K562 (cell line): ENCODE measurements around the gene COL4A1. TPM values are rescaled to one million over a fixed set of nuclear protein-coding genes. Genes with fewer than 3 reads are reported as not detected.

ENCODE experiments used
- ATAC-seq: fragments of 200-7000 bp; cut with Tn5 transposase; 3 replicates; pipeline ENCODE4 v1.9.1; 2020; ENCODE audit warnings: moderate library complexity
- BruUV-seq: library from RNA; stranded (reverse); fragments of 400-500 nt; replicated peaks from 2 replicates; lab custom pipeline; 2021; lab: Mats Ljungman, UMichigan
- CTCF ChIA-PET: fragments of 300-600 bp; formaldehyde crosslinking; extraction: SDS; loops from one replicate; lab custom pipeline; 2021; ENCODE audit warnings: low intra/inter-chr PET ratio; lab: Yijun Ruan, JAX
- POLR2A ChIA-PET: fragments of 300-600, 350-650 bp; sonication (Branson Sonifier 250); formaldehyde crosslinking; extraction: SDS; loops from one replicate; lab custom pipeline; 2021; ENCODE audit warnings: antibody characterized with exemption, inconsistent platforms; lab: Yijun Ruan, JAX
- DNase-seq, 4 experiments: peaks; one replicate each; pipeline versions ENCODE4 v3.0.0 to v3.0.0-alpha.2; 2011 to 2018; ENCODE audit warnings: low spot score in 3 of 4, mixed read lengths in 3 of 4; ENCODE audit errors: extremely low read depth in 1 of 4
- FAIRE-seq: peaks from 2 replicates; lab custom pipeline; 2011; peaks lifted over from hg19 to GRCh38; lab: Jason Lieb, UNC
- H2AFZ ChIP-seq: 2 replicates; pipeline ENCODE4 v1.6.0; 2011; ENCODE audit warnings: low read depth, low read length, control low read depth, inconsistent platforms
- H3K27ac ChIP-seq: fragments of 200-600 bp; 3 replicates; pipeline ENCODE4 v1.8.0; 2011; ENCODE audit warnings: low read depth, mild to moderate bottlenecking, control low read depth, inconsistent platforms, low read length, moderate library complexity, mixed read lengths; ENCODE audit errors: extremely low read depth
- H3K27me3 ChIP-seq, 2 experiments: fragments of 300-600 bp in 1 of 2; 2 replicates in 1 of 2; 3 replicates in 1 of 2; pipeline versions ENCODE4 v1.6.0 to v1.8.0; 2011; ENCODE audit warnings: inconsistent platforms in 2 of 2, low read length in 2 of 2, mild to moderate bottlenecking in 1 of 2, mixed read lengths in 1 of 2, moderate library complexity in 1 of 2; ENCODE audit not compliant: control insufficient read depth in 2 of 2, insufficient read depth in 2 of 2
- H3K36me3 ChIP-seq: fragments of 300-600 bp; 3 replicates; pipeline ENCODE4 v1.8.0; 2011; ENCODE audit warnings: mild to moderate bottlenecking, low read length, inconsistent platforms; ENCODE audit not compliant: control insufficient read depth, insufficient read depth
- H3K4me1 ChIP-seq, 2 experiments: fragments of 200-600 bp in 1 of 2; replicated peaks in 1 of 2; 2 replicates in 1 of 2; 3 replicates in 1 of 2; pipeline versions ENCODE4 v1.5.1 to v1.8.0; 2011; ENCODE audit warnings: inconsistent platforms in 2 of 2, low read length in 2 of 2, mild to moderate bottlenecking in 1 of 2, mixed read lengths in 1 of 2, moderate library complexity in 1 of 2; ENCODE audit not compliant: control insufficient read depth in 2 of 2, insufficient read depth in 2 of 2
- H3K4me2 ChIP-seq: 2 replicates; pipeline ENCODE4 v1.6.1; 2011; ENCODE audit warnings: low read length, control low read depth, inconsistent platforms, mixed read lengths; ENCODE audit not compliant: insufficient read depth
- H3K4me3 ChIP-seq: fragments of 200-600 bp; sonication (generic), shearing (Covaris generic); 2 replicates; pipeline ENCODE4 v1.5.1; 2016; ENCODE audit warnings: control low read depth, inconsistent platforms
- H3K79me2 ChIP-seq: fragments of 200-600 bp; 3 replicates; pipeline ENCODE4 v1.8.0; 2011; ENCODE audit warnings: low read length, inconsistent platforms; ENCODE audit not compliant: control insufficient read depth, insufficient read depth
- H3K9ac ChIP-seq, 2 experiments: 2 replicates each; pipeline versions ENCODE4 v1.6.0 to v1.6.1; 2011; ENCODE audit warnings: low read depth in 2 of 2, low read length in 2 of 2, control low read depth in 1 of 2, inconsistent platforms in 1 of 2, mild to moderate bottlenecking in 1 of 2, mixed read lengths in 1 of 2; ENCODE audit not compliant: insufficient read depth in 1 of 2
- H3K9me1 ChIP-seq: one replicate; pipeline ENCODE4 v1.6.0; 2011; ENCODE audit warnings: inconsistent platforms, mild to moderate bottlenecking, low read length, moderate library complexity; ENCODE audit not compliant: control insufficient read depth, insufficient read depth
- H3K9me3 ChIP-seq: replicated peaks from 2 replicates; pipeline ENCODE4 v1.5.1; 2011; ENCODE audit warnings: low read depth, low read length, inconsistent platforms; ENCODE audit not compliant: control insufficient read depth, insufficient read depth
- H4K20me1 ChIP-seq: replicated peaks from 2 replicates; pipeline ENCODE4 v1.6.1; 2011; ENCODE audit warnings: low read length, inconsistent platforms, mixed read lengths; ENCODE audit not compliant: control insufficient read depth, insufficient read depth
- HDAC8 ChIP-seq: fragments of 450-650 bp; IDR thresholded peaks from 2 replicates; pipeline ENCODE4 v1.6.1; 2016; ENCODE audit warnings: mild to moderate bottlenecking, missing genetic modification characterization, moderate library complexity, missing compliant biosample characterization
- KLF13 ChIP-seq: fragments of 450-650 bp; IDR thresholded peaks from 2 replicates; pipeline ENCODE4 v1.6.1; 2016; ENCODE audit warnings: missing genetic modification characterization, low read depth, mild to moderate bottlenecking, missing compliant biosample characterization, moderate library complexity, borderline replicate concordance
- MCM5 ChIP-seq: fragments of 450-650 bp; IDR thresholded peaks from 2 replicates; pipeline ENCODE4 v1.6.1; 2016; ENCODE audit warnings: low read depth
- PHB ChIP-seq: fragments of 250-450 bp; sonication (Bioruptor Pico); IDR thresholded peaks from 2 replicates; pipeline ENCODE4 v1.5.0; 2021
- POLR3G ChIP-seq: IDR thresholded peaks from 2 replicates; pipeline ENCODE4 v1.6.1; 2011; ENCODE audit not compliant: insufficient read length, insufficient replicate concordance; ENCODE audit errors: extremely low read depth
- PPARD ChIP-seq: fragments of 250-450 bp; sonication (Bioruptor Pico); IDR thresholded peaks from 2 replicates; pipeline ENCODE4 v1.8.0; 2022; ENCODE audit warnings: inconsistent platforms, mild to moderate bottlenecking, moderate library complexity
- THAP12 ChIP-seq: fragments of 250-450 bp; sonication (Bioruptor Pico); IDR thresholded peaks from 2 replicates; pipeline ENCODE4 v1.9.0; 2021; ENCODE audit warnings: mild to moderate bottlenecking, inconsistent platforms
- ZNF143 ChIP-seq: sonication (generic); formaldehyde crosslinking; IDR thresholded peaks from 2 replicates; pipeline ENCODE4 v1.9.0; 2022; ENCODE audit warnings: mild to moderate bottlenecking, missing genetic modification reagents
- WGBS: fragments of 100-300 bp; shearing (Covaris generic); methylation state at CpG from one replicate; pipeline ENCODE4 v1.1.6; 2016; ENCODE audit warnings: low coverage, mixed read lengths; ENCODE audit not compliant: insufficient coverage; ENCODE audit errors: missing lambda C conversion rate; 5-methylcytosine and 5-hydroxymethylcytosine counted together
- in situ Hi-C: fragments of 300-500 bp; cut with MboI; formaldehyde crosslinking; loops from 4 replicates; pipeline ENCODE4 v1.15.0; 2018; ENCODE audit warnings: inconsistent platforms, mixed read lengths
- intact Hi-C: fragments of 100-400 bp; cut with micrococcal nuclease; formaldehyde crosslinking; loops from 2 replicates; pipeline ENCODE4 v1.14.2; 2022
- polyA plus RNA-seq, 8 experiments: library from polyadenylated mRNA; depleted of rRNA in 4 of 8; stranded (reverse) in 5 of 8; unstranded in 3 of 8; fragments of >200 nt; fragmentation: Nextera tagmentation in 2 of 8; fragmentation: Illumina TruSeq in 1 of 8; extraction: Ambion mirVana in 2 of 8; extraction: Trizol in 1 of 8; gene quantifications; 2 replicates each; pipeline versions ENCODE4 v1.2.1 to v1.2.3, GENCODE V29; 2011 to 2014; ENCODE audit warnings: inconsistent platforms in 1 of 8, missing spikeins in 1 of 8
- total RNA-seq, 7 experiments: library from RNA; depleted of rRNA in 6 of 7; stranded (reverse); fragments of >200 nt in 6 of 7; fragmentation: Illumina TruSeq in 2 of 7; extraction: Trizol in 2 of 7; gene quantifications; 2 replicates each; pipeline versions ENCODE4 v1.2.1 to v1.2.3, GENCODE V29; 2011 to 2021; ENCODE audit warnings: low replicate concordance in 1 of 7

The COL4A1 gene
- total and polyA plus RNA-seq, 9 of the 15 experiments (the other 6 are each of a cell fraction or from before 2014, with no cell fraction given): 0.35 TPM; not detected in 8

GRCh38 chr13:110302997-110303396 is 4.0 kb downstream of the COL4A1 start (continued):
- TF ChIP-seq KLF13 (tag) (no peak), HDAC8 (tag) (no peak), PHB (CRISPR knock-in tag) (no peak), THAP12 (CRISPR knock-in tag) (no peak), ZNF143 (CRISPR knock-in tag) (no peak), POLR3G (no peak)
- TF ChIP-seq, all 486 proteins: peak for 0

- no peak for FAIRE-seq
- H3K79me2 ChIP-seq: no peaks in the 10 kb centered on the region
- intact Hi-C loops: no loop called here
- H4K20me1 ChIP-seq: no peaks in the 10 kb centered on the region
- no peak overlapping the region for H3K4me2 ChIP-seq
- in situ Hi-C loops: no loop called here
- H3K36me3 ChIP-seq: no peaks in the 10 kb centered on the region
- ATAC-seq: no peak
- no peak overlapping the region for H3K9ac ChIP-seq
- H3K9me1 ChIP-seq: no peaks in the 10 kb centered on the region
- ChIA-PET POLR2A (no interaction called here), CTCF (no interaction called here)
- no peak overlapping the region for H2AFZ ChIP-seq
- TF ChIP-seq PPARD (CRISPR knock-in tag) (no peak), MCM5 (no peak)
- BruUV-seq: no TSS peak
- DNase-seq: no peak
- no peak overlapping the region for H3K4me3 ChIP-seq
- H3K9me3 ChIP-seq: no peaks in the 10 kb centered on the region
- H3K27ac ChIP-seq: no peak overlapping the region
- H3K4me1 ChIP-seq: peaks cover 0 to 4% of the 10 kb centered on the region in 2 experiments; a peak in 1 of 5 replicates
- 0% methylated on average over 19 of the region's 21 CpGs for WGBS
- peaks cover 6 to 22% of the 10 kb centered on the region in 2 experiments; a peak in 3 of 5 replicates for H3K27me3 ChIP-seq
These were observed 5.1 kb downstream of the COL4A1 start for GRCh38 chr13:110301606-110302553.
